B cell (primary cell): Measurements from ENCODE around the gene SLC4A11.

Experiments used
- EZH2 ChIP-seq: IDR thresholded peaks from 2 replicates; pipeline ENCODE4 v1.6.1; 2012; ENCODE audit warnings: borderline replicate concordance, low read depth, mild to moderate bottlenecking, moderate library complexity, low read length; ENCODE audit not compliant: insufficient read depth, poor library complexity, severe bottlenecking
- TF ChIP-seq, protein P1 (sequence below): fragments of 200-600 bp; IDR thresholded peaks from one replicate; pipeline ENCODE4 v1.8.0; 2022; ENCODE audit warnings: antibody characterized with exemption, mild to moderate bottlenecking

DNA sequence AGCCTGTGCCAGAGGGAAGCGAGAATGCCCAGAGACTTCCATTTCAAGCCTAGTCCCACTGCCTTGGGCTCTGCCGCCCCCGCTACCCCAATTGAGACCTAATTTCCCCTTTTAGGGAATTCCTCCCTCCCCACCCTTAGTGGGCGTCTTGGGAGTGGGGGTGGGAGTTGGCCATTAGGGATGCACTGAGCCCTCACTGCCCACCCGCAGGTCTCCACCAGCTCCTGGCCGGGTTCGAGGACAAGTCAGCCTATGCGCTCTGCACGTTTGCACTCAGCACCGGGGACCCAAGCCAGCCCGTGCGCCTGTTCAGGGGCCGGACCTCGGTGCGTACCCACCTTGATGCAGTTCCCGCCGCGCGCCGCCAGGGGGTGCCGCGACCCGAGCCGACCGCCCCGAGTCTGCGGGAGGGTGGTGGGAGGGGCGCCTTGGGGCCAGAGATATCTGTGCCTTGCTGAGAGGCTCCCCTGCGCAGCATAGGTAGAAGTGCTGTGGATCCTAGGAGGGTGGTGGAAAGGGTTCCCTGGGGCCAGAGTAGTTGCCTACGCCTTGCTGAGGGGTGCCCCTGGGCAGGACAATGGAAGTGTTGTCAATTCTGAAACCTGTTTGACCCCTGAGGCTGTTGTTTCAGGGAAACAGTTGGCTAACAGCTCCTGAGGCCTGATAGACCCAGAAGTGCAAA is 20.5 kb downstream of the SLC4A11 start:
- no peak for TF ChIP-seq EZH2
- TF ChIP-seq, protein P1, sequence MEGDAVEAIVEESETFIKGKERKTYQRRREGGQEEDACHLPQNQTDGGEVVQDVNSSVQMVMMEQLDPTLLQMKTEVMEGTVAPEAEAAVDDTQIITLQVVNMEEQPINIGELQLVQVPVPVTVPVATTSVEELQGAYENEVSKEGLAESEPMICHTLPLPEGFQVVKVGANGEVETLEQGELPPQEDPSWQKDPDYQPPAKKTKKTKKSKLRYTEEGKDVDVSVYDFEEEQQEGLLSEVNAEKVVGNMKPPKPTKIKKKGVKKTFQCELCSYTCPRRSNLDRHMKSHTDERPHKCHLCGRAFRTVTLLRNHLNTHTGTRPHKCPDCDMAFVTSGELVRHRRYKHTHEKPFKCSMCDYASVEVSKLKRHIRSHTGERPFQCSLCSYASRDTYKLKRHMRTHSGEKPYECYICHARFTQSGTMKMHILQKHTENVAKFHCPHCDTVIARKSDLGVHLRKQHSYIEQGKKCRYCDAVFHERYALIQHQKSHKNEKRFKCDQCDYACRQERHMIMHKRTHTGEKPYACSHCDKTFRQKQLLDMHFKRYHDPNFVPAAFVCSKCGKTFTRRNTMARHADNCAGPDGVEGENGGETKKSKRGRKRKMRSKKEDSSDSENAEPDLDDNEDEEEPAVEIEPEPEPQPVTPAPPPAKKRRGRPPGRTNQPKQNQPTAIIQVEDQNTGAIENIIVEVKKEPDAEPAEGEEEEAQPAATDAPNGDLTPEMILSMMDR, result peak; percentile 96
